GM21786 (cell line): Measurements from ENCODE around the gene CAGE1.
"Not testable (repeated sequence)": the region's sequence is repeated elsewhere in the genome, so short reads cannot be mapped to it uniquely, and the experiment has no call there.

Source experiments
- ATAC-seq: cut with Tn5 transposase; IDR thresholded peaks from one replicate; pipeline ENCODE4 v1.9.1; 2021; ENCODE audit not compliant: unreplicated experiment

CAGE1 gene

GRCh38 chr6:7410851-7411250 lies 21.3 kb upstream of the CAGE1 start:
- ATAC-seq = no peak

GRCh38 chr6:7409740-7410139 lies 20.2 kb upstream of the CAGE1 start:
- no peak for ATAC-seq

- no peak for ATAC-seq
Observed at GRCh38 chr6:7406743-7407142, 17.2 kb upstream of the CAGE1 start.

- ATAC-seq = no peak
Observed at GRCh38 chr6:7404546-7404945, 15.0 kb upstream of the CAGE1 start.

GRCh38 chr6:7402716-7403115 lies 13.2 kb upstream of the CAGE1 start:
- ATAC-seq = no peak

- no peak for ATAC-seq
Observed at GRCh38 chr6:7401075-7401474, 11.5 kb upstream of the CAGE1 start.

- no peak for ATAC-seq
Observed at GRCh38 chr6:7392402-7392801, 2.9 kb upstream of the CAGE1 start.

- no peak for ATAC-seq
Observed at GRCh38 chr6:7391151-7391550, 1.6 kb upstream of the CAGE1 start.

GRCh38 chr6:7390226-7390878 lies 810 bp upstream of the CAGE1 start:
- ATAC-seq = peak; percentile 8

GRCh38 chr6:7389162-7389450 lies 436 bp downstream of the CAGE1 start:
- no peak for ATAC-seq

GRCh38 chr6:7381092-7381491 lies 8.4 kb downstream of the CAGE1 start:
- ATAC-seq = no peak

GRCh38 chr6:7378740-7379139 lies 10.8 kb downstream of the CAGE1 start:
- no peak for ATAC-seq

- ATAC-seq = no peak
Observed at GRCh38 chr6:7377961-7378360, 11.6 kb downstream of the CAGE1 start.

- no peak for ATAC-seq
Observed at GRCh38 chr6:7373739-7374138, 15.8 kb downstream of the CAGE1 start.

- ATAC-seq = no peak
Observed at GRCh38 chr6:7367408-7367807, 22.1 kb downstream of the CAGE1 start.

- not testable (repeated sequence) for ATAC-seq
Observed at GRCh38 chr6:7351916-7352315, 37.6 kb downstream of the CAGE1 start.

- ATAC-seq = not testable (repeated sequence)
Observed at GRCh38 chr6:7350591-7350990, 39.0 kb downstream of the CAGE1 start.

GRCh38 chr6:7347551-7347997 lies 42.0 kb downstream of the CAGE1 start:
- not testable (repeated sequence) for ATAC-seq

GRCh38 chr6:7344773-7345450 lies 44.6 kb downstream of the CAGE1 start:
- ATAC-seq = not testable (repeated sequence)

- no peak for ATAC-seq
Observed at GRCh38 chr6:7343546-7344475, 45.7 kb downstream of the CAGE1 start.

- peak; percentile 96 for ATAC-seq
Observed at GRCh38 chr6:7341989-7342742, 47.4 kb downstream of the CAGE1 start.
